ENCODE data around the gene PFN2.
"Not testable (repeated sequence)": the region's sequence is repeated elsewhere in the genome, so short reads cannot be mapped to it uniquely, and the experiment has no call there.

Gene PFN2, protein sequence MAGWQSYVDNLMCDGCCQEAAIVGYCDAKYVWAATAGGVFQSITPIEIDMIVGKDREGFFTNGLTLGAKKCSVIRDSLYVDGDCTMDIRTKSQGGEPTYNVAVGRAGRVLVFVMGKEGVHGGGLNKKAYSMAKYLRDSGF

GRCh38 chr3:149970716-149971402 lies at the start of gene PFN2:
Gene PFN2 (minus strand): TSS chr3:149970895. CDS start chr3:149970856, 39 bp downstream.
- DNase-seq, result peak; percentile 91

- DNase-seq, result no peak
Observed at GRCh38 chr3:150015901-150016300, 45.2 kb upstream of the PFN2 start.

DNA sequence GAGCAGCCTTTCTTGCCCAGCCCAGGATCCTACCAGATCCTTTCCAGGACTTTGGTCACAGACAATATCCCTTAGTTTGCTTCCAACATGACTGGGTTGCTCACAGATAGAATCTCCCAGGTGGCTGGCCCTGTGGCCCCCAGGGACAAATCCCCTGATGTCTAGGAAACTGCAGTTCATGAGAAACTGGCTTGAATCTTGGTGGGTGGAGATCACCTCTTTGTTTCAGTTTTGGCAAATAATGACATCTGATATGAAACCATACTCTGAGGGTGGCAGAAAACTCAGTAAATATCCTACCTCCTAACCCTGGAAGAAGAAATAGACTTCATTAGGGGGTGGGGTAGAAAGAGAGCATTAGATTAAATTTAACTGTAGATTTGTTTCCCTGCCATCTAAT lies 44.1 kb upstream of the PFN2 start:
- no peak for DNase-seq

DNA sequence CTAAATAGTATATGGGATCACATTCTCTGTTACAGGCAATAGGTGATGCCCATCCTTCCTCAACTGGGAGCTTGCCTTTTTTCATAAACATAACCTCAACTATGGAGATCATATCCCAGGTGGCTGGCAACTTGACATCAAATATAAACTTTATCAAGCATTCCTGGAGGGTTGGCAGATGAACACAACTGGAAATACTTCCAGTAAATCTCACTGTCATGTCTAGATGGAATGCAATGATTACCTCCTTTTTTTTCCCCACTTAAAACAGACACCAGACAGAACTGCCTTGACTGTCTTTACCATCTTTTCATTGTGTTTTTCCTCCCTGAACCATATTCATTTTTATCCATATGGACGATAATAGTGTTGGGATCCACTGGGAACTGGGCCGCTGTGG lies 43.1 kb upstream of the PFN2 start:
- no peak for DNase-seq

- no peak for DNase-seq
Observed at GRCh38 chr3:150006794-150007193, 36.1 kb upstream of the PFN2 start.

DNA sequence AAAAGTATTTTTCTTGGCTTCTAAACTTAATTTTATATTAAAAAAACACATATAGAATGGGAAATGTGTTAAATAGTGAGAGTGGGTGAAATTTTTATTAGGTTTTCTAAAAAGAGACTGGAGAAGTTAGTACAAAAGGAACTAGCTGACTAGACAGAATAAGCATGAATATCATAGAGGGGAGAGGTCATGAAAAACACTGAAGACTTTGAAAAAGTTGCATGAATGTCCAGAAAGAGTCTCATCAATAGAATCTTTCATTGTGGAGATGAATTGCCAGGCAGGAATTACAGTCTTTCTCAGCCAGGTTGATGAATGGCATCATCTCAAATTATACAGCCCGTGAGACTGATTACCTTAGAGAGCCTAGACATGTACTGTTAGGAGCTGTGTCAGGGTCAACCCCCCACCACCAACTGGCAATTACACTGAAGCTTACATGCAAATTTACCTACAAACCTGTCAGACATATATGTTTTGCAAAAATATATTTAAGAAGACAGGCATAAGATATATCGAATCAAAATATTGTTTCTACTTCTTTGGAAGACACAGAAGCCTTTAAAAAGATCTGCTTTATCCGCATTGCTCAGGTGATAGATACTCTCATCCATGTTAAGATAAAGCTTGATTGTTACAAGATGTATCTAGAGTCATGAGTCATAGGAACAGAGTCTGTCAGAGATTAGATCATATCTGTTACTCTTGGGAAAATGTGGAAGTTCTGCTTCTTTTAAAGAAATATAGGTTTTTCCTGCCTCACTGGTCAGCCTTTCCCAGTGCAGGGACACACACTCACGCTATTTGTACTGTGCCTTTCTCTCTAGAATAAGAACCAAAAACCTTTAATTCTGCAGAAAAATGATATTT lies 34.8 kb upstream of the PFN2 start:
- no peak for DNase-seq

DNA sequence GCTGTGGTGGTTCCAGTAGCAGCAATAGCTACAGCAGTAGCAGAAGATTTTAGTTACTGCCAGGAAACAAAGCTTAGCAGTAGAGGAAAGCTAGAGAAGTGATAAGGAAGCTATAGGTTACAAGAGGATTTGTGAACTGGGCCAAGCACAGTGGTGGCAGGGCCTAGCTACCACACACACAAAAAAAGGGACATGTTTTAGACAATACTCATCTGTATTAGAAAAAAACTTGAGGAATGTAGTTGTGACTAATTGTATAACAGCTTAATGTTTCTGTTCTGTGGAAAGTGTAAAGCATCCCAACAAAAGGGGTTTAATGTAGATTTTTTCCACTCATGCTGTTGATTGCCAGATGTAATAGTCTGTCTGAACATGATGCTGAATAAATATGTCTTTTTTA lies 29.9 kb upstream of the PFN2 start:
- no peak for DNase-seq

DNA sequence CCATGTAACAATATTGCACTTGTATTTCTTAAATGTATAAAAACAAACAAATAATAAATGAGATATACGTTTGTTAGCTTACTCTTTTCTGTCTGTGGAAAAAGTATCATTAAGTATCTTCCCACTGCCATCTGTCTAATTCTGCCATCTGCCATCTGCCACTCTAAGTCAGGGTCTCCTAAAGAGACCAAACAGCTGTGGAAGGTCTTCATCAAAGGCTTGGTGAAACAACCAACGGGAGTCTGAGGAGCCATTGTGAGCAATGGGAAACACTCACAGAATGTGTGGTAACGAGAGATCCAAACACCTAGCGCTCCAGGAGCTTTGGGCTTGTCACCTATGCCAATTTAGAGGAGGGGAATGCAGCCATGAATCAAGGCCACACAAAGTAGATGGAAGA lies 28.7 kb upstream of the PFN2 start:
- no peak for DNase-seq

GRCh38 chr3:149998946-149999345 lies 28.3 kb upstream of the PFN2 start:
- no peak for DNase-seq

DNA sequence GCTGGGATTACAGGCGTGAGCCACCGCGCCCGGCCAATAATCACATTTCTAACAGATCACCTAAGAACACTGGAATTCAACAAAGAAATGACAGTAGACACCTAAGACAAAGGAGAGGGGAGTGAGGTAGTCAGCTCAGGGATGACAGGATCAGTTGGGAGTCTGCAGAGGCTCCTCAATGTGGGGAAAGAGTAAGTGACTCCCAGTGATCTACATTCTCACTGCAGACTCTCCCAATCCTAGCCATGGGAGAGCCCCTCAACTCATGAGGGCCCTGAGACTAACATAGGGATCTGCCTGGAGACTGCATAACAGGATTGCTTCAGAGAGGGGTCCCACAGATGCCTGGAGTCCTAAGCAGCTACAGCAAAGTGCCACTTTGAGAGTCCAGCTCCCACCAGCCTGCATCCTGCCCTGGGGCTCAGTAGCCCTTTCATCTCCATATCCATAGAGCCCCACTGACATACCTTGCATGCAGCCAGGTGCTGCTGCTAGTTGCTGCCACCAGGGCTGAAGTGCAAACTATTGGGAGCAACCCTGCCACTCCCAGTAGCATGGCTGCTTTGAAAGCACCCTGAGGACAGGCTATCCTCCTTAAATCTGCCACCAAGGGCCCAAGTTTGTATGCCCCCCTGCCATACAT lies 21.8 kb upstream of the PFN2 start:
- no peak for DNase-seq

GRCh38 chr3:149990423-149990948 lies 19.8 kb upstream of the PFN2 start:
- DNase-seq, result no peak

- no peak for DNase-seq
Observed at GRCh38 chr3:149989307-149989706, 18.6 kb upstream of the PFN2 start.

- no peak for DNase-seq
Observed at GRCh38 chr3:149983628-149984027, 12.9 kb upstream of the PFN2 start.

GRCh38 chr3:149983053-149983452 lies 12.4 kb upstream of the PFN2 start:
- DNase-seq, result not testable (repeated sequence)

- DNase-seq, result not testable (repeated sequence)
Observed at GRCh38 chr3:149981979-149982378, 11.3 kb upstream of the PFN2 start.

GRCh38 chr3:149977386-149977785 lies 6.7 kb upstream of the PFN2 start:
- DNase-seq, result no peak

GRCh38 chr3:149975919-149976318 lies 5.2 kb upstream of the PFN2 start:
- DNase-seq, result no peak

DNA sequence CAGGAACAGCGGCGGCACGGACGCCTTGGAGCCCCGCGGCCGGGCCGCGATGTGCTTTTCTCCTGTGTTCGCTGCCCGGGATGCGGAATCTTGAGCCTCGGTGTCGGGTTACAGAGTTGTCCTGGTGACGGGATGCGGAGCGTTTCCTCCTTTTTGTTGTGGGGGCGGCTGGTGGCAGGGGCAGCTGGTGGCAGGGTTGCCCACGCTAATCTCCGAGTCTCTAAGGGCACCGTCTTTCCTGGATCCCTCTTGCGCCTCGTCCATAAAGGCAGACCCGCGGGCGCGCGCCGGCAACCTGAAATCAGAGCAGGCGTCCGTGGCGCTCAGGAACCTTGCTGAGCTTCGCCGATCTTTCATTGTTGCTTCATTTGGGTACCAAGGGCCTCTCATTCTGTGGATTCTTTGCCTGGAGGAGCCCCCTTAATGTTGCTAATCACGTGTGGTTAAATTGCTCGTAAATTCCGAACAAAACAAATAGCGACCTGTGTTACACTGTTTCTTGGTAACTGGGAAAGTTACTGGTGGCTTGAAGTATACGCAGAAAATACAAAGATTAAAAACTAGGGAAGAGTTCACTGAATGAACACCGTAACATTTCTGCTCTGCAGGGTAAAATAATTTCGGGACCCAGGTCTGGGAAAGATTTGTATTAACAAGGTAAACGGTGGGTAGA lies 844 bp upstream of the PFN2 start:
- DNase-seq, result peak; percentile 92

DNA sequence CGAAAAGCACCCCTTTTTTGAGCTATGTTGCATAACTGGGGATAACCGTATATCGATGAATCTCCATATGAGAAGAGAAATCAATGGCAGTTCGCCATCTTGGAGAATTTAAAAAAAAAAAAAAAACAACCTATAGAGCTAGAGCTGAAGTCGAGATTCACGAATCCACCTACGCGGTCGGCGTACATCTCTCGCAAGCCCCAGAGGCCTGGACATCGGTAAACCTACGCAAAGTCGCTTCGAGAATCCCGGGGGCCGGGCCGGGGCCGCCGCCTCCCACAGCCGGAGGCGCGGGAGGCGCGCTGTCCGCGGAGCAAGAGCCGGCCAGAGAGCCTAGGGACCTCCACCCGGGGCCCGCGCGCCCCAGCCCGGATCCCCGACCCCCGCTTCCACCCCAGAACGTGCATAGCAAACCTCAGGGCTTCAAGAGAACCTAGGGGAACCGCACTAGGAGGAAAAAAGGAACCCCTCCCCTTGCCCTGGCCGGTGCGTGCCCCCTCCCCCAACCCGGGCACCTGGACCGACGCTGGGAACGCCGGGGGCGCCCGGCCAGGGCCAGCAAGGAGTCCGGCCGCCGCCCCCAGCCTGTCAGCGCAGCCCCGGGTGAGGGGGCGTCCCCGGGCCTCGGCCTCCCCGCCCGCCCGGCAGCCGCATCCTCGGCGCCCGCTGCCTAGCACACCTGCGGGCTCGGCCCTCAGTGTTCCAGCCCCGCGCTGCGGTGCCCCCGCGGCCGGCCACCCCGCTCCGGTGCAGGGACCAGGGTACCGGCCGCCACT lies 567 bp downstream of the PFN2 start:
- peak; percentile 85 for DNase-seq

DNA sequence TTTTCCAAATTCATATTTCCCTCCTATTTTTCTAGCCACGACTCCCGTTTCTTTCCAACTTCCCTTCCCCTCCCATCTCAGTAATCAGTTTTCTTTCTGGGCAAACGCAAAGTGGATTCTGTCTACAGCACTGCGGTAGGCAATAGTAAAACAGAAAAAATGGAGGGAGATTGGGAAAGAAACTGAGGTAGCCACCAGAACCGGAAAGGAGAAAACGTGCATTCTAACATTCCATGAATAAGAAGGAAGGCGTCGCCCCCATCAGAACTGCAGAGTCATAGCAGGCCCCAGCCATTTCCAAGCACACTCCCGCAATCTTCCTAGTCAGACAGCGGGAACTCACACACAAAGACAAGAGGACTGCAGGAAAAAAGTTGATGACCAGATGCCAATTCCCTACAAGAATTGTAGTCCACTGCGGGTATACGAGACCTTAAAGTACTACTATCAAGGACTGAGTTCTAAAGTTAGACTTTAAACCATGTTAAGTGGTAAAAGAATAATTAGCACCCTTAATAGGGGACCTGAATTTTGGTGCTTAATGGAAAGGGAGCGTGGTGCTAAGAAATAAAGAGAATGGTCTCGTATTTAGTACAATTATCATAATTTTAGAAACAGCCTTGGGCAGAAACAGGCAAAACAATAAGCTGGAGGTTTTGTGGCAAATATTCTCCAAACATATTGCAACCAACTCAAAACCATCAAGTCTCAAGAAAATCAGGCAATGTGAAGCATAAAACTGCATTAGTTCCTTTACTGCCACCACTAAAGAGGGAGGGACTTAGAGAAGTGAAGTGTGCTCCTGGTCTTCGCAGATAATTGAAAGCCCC lies 1.4 kb downstream of the PFN2 start:
- peak; percentile 73 for DNase-seq

DNA sequence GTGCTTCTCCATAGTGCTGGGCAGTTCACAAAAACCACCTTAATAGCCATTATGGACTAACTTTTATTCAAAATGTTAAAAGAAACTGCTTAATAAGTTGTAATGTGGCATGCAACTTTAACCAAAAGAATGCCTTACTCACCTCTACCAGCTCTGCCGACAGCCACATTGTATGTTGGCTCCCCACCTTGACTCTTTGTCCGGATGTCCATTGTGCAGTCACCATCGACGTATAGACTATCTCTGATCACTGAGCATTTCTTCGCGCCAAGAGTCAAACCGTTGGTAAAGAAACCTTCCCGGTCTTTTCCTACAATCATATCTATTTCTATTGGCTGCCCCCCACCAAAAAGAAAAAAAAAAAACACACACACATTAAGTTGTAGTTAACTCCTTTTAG lies 2.5 kb downstream of the PFN2 start:
- no peak for DNase-seq

All from NCI-H1092 treated with DMSO at 0.1 percent for 48 hours (cell line).